ENCODE data around the gene CNPY3.

CNPY3 gene

DNA sequence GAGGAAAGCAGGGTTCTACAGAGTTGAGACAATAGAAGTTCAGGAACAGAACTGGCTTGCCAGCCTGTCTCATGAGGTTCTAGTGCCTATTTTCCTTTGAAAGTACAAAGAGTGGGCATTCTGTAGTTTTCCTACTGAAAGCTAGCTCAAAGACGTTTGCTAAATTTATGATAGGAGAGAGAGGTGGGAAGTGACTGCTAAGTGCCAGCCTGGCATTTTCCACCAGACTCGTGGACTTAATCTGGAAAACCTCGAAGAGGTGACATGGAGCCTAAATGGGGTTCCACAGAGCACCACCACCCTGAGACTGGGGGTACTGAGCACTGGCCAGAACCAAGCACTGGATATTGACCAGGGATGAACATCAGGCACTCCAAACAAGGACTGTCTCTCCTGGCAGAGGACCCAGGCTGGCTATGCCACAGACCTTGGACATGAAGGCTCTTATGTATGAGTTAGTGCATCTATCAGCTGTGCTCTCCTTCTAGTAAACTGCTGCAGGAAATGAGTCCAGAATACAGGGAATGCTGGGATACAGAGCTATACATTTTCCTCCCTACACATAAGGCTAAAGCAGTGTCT lies 42.6 kb downstream of the CNPY3 start:
- H3K79me2 ChIP-seq = no peaks in the 10 kb centered on the region
- H3K27ac ChIP-seq = no peak overlapping the region
- no peak overlapping the region for H3K4me2 ChIP-seq (ENCODE audit: low read length)
- no peaks in the 10 kb centered on the region for H3K36me3 ChIP-seq (ENCODE audit: control insufficient read depth, insufficient read depth, low read length)
- TF ChIP-seq, protein P1, sequence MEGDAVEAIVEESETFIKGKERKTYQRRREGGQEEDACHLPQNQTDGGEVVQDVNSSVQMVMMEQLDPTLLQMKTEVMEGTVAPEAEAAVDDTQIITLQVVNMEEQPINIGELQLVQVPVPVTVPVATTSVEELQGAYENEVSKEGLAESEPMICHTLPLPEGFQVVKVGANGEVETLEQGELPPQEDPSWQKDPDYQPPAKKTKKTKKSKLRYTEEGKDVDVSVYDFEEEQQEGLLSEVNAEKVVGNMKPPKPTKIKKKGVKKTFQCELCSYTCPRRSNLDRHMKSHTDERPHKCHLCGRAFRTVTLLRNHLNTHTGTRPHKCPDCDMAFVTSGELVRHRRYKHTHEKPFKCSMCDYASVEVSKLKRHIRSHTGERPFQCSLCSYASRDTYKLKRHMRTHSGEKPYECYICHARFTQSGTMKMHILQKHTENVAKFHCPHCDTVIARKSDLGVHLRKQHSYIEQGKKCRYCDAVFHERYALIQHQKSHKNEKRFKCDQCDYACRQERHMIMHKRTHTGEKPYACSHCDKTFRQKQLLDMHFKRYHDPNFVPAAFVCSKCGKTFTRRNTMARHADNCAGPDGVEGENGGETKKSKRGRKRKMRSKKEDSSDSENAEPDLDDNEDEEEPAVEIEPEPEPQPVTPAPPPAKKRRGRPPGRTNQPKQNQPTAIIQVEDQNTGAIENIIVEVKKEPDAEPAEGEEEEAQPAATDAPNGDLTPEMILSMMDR (IDR thresholded peaks at IDR 0.05) = no peak
- no peaks in the 10 kb centered on the region for H3K9me3 ChIP-seq (ENCODE audit: control insufficient read depth, low read length)
- no peaks in the 10 kb centered on the region for H3K4me1 ChIP-seq
- no peak overlapping the region for H3K9ac ChIP-seq
- H3K4me3 ChIP-seq (ENCODE audit: low read depth, low read length) = no peak overlapping the region
- H2AFZ ChIP-seq = no peak overlapping the region
- no peaks in the 10 kb centered on the region for H3K27me3 ChIP-seq (ENCODE audit: control insufficient read depth, insufficient read depth, low read length)

DNA sequence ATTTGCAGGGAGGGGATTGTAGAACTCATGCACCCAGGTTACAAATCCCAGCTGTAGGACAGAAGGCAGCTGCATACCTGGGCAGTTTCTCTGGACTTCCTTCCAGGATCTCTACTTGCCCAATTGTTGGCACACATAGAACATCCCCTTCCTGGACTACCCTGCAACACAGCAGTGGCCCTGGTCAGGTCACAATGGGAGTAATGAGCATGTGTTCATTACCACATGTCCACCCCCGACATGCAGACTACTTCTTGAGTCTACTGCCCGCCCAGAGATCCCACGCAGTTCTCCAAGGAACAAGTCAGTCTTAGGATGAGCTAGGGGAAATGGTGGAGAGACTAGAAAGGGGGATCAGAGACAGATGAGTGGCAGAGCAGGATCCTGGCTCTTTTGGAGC lies 44.6 kb downstream of the CNPY3 start:
- Histone ChIP-seq H3K9me3 (ENCODE audit: control insufficient read depth, low read length) (no peaks in the 10 kb centered on the region), H3K4me2 (ENCODE audit: low read length) (no peak overlapping the region), H3K27me3 (ENCODE audit: control insufficient read depth, insufficient read depth, low read length) (no peaks in the 10 kb centered on the region), H3K9ac (no peak overlapping the region), H3K4me1 (peaks cover 5% of the 10 kb centered on the region), H3K27ac (no peak overlapping the region), H3K79me2 (no peaks in the 10 kb centered on the region), H3K4me3 (ENCODE audit: low read depth, low read length) (no peak overlapping the region), H2AFZ (no peak overlapping the region), H3K36me3 (ENCODE audit: control insufficient read depth, insufficient read depth, low read length) (no peaks in the 10 kb centered on the region)
- TF ChIP-seq, protein P1 (IDR thresholded peaks at IDR 0.05) = no peak

DNA sequence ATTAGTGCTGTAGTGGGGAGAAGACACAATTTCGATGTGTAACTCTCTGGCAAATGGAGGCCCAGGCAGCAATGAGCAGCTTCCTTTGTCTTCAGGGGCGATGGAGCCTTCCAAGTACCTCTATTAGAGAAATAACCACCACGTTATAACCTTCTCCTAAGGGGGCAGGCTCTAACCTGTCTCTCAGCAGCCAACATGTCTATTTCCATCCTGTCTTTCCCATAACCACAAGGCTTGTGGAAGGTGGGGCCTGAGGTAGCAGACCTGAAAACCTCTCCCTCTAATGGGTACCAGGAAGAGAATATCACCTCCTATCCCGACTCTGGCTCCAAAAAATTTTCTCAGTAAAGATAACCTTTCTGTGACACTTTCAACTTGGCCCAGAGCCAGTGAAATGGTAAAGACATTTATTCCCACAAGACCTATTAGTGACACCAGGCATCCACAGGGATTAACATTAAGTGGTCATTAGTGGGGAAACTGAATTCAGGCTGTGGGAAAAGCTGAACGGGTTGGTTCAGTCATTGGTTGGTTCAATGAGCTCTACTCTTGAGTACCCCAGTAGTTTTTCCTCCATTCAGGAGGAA lies 45.7 kb downstream of the CNPY3 start:
- peaks cover 4% of the 10 kb centered on the region for H3K79me2 ChIP-seq
- H3K4me3 ChIP-seq (ENCODE audit: low read depth, low read length) = no peak overlapping the region
- H3K27ac ChIP-seq = no peak overlapping the region
- H3K9ac ChIP-seq = no peak overlapping the region
- no peak overlapping the region for H3K4me2 ChIP-seq (ENCODE audit: low read length)
- no peak overlapping the region for H2AFZ ChIP-seq
- TF ChIP-seq, protein P1 (IDR thresholded peaks at IDR 0.05) = no peak
- H3K36me3 ChIP-seq (ENCODE audit: control insufficient read depth, insufficient read depth, low read length) = no peaks in the 10 kb centered on the region
- H3K27me3 ChIP-seq (ENCODE audit: control insufficient read depth, insufficient read depth, low read length) = no peaks in the 10 kb centered on the region
- H3K9me3 ChIP-seq (ENCODE audit: control insufficient read depth, low read length) = no peaks in the 10 kb centered on the region
- peaks cover 8% of the 10 kb centered on the region for H3K4me1 ChIP-seq

DNA sequence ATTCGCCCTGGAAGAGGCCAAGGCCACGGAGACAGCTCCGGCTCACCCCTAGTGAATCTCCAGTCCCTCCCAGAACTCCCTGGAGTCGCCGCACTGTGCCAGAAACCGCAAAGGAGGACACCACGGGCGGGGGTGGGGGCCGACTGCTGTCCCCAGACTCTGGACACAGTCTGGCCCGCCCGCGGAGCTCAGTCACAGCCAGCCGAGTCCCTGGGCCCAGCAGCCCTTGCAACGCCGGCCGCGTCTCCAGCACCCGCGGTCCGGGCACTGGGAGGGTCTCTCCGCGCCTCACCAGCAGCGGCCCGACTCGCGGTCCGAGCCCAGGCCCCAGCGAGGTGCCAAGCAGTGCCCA lies 49.2 kb downstream of the CNPY3 start:
- Histone ChIP-seq H3K27me3 (ENCODE audit: control insufficient read depth, insufficient read depth, low read length) (no peaks in the 10 kb centered on the region), H3K9me3 (ENCODE audit: control insufficient read depth, low read length) (no peaks in the 10 kb centered on the region), H3K4me1 (peaks cover 10% of the 10 kb centered on the region), H2AFZ (peak overlapping the region; percentile 99), H3K36me3 (ENCODE audit: control insufficient read depth, insufficient read depth, low read length) (no peaks in the 10 kb centered on the region), H3K4me3 (ENCODE audit: low read depth, low read length) (peak overlapping the region; percentile 85), H3K79me2 (peaks cover 12% of the 10 kb centered on the region), H3K27ac (peak overlapping the region; percentile 89), H3K4me2 (ENCODE audit: low read length) (peak overlapping the region; percentile 86), H3K9ac (peak overlapping the region; percentile 92)
- TF ChIP-seq, protein P1 (IDR thresholded peaks at IDR 0.05) = no peak

Data from parathyroid adenoma (tissue), 2 donors.